HCT116 (cell line): ENCODE data around the gene INO80. TPM values are rescaled to one million over a fixed set of nuclear protein-coding genes. Genes with fewer than 3 reads are reported as not detected.

ENCODE experiments used
- ATAC-seq: fragments of 200-7000 bp; cut with Tn5 transposase; 2 replicates; pipeline ENCODE4 v1.9.1; 2020; ENCODE audit warnings: mild to moderate bottlenecking, moderate library complexity
- BruUV-seq: library from RNA; stranded (reverse); fragments of 400-500 nt; replicated peaks from 2 replicates; lab custom pipeline; 2021; lab: Mats Ljungman, UMichigan
- CTCF ChIA-PET: fragments of 300-600 bp; sonication (Branson Sonifier 250); formaldehyde crosslinking; loops from one replicate; lab custom pipeline; 2021; ENCODE audit warnings: antibody characterized with exemption; lab: Charles Lee
- POLR2A ChIA-PET: fragments of 300-600, 350-600 bp; sonication (Branson Sonifier 250); formaldehyde crosslinking; loops from one replicate; lab custom pipeline; 2021; ENCODE audit warnings: antibody characterized with exemption; lab: Charles Lee
- RAD21 ChIA-PET, 2 experiments: fragments of 300-600 bp; sonication (Branson Sonifier 250); formaldehyde crosslinking; loops; one replicate each; lab custom pipeline; 2023; ENCODE audit warnings: low total read pairs in 2 of 2; ENCODE audit not compliant: uncharacterized antibody in 2 of 2, unreplicated experiment in 2 of 2, low non-redundant PET in 1 of 2; lab: Charles Lee
- DNase-seq: peaks from one replicate; pipeline ENCODE4 v3.0.0-alpha.2; 2010; ENCODE audit warnings: low read depth, low spot score
- H2AFZ ChIP-seq: fragments of 200-600 bp; shearing (Covaris generic), sonication (generic); 2 replicates; pipeline ENCODE4 v1.6.1; 2017; ENCODE audit warnings: low read depth, mixed run types, mixed read lengths, antibody characterized with exemption, low read length; ENCODE audit not compliant: poor library complexity, severe bottlenecking
- H3K27ac ChIP-seq: 2 replicates; pipeline ENCODE4 v1.5.1; 2012; ENCODE audit warnings: low read depth, low read length
- H3K27me3 ChIP-seq: fragments of 200-600 bp; sonication (generic); 2 replicates; pipeline ENCODE4 v1.6.1; 2016; ENCODE audit warnings: mixed run types, low read length, mixed read lengths; ENCODE audit not compliant: insufficient read depth
- H3K36me3 ChIP-seq, 2 experiments: fragments of 200-500 bp in 1 of 2; fragments of 200-600 bp in 1 of 2; sonication (Bioruptor generic) in 1 of 2; sonication (generic) in 1 of 2; 2 replicates each; pipeline versions ENCODE4 v1.5.1 to v1.6.1; 2014 to 2016; ENCODE audit warnings: low read length in 2 of 2, inconsistent platforms in 1 of 2, mixed read lengths in 1 of 2, mixed run types in 1 of 2; ENCODE audit not compliant: insufficient read depth in 2 of 2, control insufficient read depth in 1 of 2
- H3K4me1 ChIP-seq, 2 experiments: fragments of 200-600 bp in 1 of 2; sonication (generic) in 1 of 2; 2 replicates each; pipeline versions ENCODE4 v1.5.1 to v1.6.1; 2012 to 2017; ENCODE audit warnings: low read length in 2 of 2, inconsistent platforms in 1 of 2, mild to moderate bottlenecking in 1 of 2, mixed read lengths in 1 of 2, mixed run types in 1 of 2, moderate library complexity in 1 of 2; ENCODE audit not compliant: insufficient read depth in 2 of 2, control insufficient read depth in 1 of 2
- H3K4me2 ChIP-seq: fragments of 200-600 bp; sonication (generic); 2 replicates; pipeline ENCODE4 v1.6.1; 2017; ENCODE audit warnings: mixed run types, low read length, mixed read lengths
- H3K4me3 ChIP-seq, 2 experiments: fragments of 200-600 bp in 1 of 2; sonication (generic) in 1 of 2; replicated peaks in 1 of 2; 2 replicates each; pipeline ENCODE4 v1.5.1; 2011 to 2016; ENCODE audit warnings: low read length in 2 of 2, control low read depth in 1 of 2, low read depth in 1 of 2, mild to moderate bottlenecking in 1 of 2, mixed read lengths in 1 of 2, mixed run types in 1 of 2
- H3K79me2 ChIP-seq: fragments of 200-600 bp; sonication (generic); 2 replicates; pipeline ENCODE4 v1.6.1; 2017; ENCODE audit warnings: mild to moderate bottlenecking, mixed run types, low read length, moderate library complexity, mixed read lengths; ENCODE audit not compliant: insufficient read depth
- H3K9ac ChIP-seq: fragments of 200-600 bp; sonication (generic); 2 replicates; pipeline ENCODE4 v1.6.1; 2016; ENCODE audit warnings: low read length, mixed read lengths
- H3K9me2 ChIP-seq: fragments of 200-600 bp; sonication (generic), shearing (Covaris generic); 2 replicates; pipeline ENCODE4 v1.6.1; 2017; ENCODE audit warnings: mixed run types, mild to moderate bottlenecking, moderate library complexity; ENCODE audit not compliant: insufficient read depth
- H3K9me3 ChIP-seq, 2 experiments: fragments of 200-500 bp in 1 of 2; fragments of 200-600 bp in 1 of 2; sonication (Bioruptor generic) in 1 of 2; sonication (generic) in 1 of 2; 2 replicates each; pipeline ENCODE4 v1.6.1; 2014 to 2017; ENCODE audit warnings: low read length in 2 of 2, mixed read lengths in 2 of 2, inconsistent platforms in 1 of 2, low read depth in 1 of 2, mild to moderate bottlenecking in 1 of 2, mixed run types in 1 of 2, moderate library complexity in 1 of 2; ENCODE audit not compliant: control insufficient read depth in 1 of 2, insufficient read depth in 1 of 2
- H4K20me1 ChIP-seq: fragments of 200-600 bp; sonication (generic), shearing (Covaris generic); 2 replicates; pipeline ENCODE4 v1.6.1; 2017; ENCODE audit warnings: mixed run types, mild to moderate bottlenecking, moderate library complexity; ENCODE audit not compliant: insufficient read depth
- ATF3 ChIP-seq: IDR thresholded peaks from 2 replicates; pipeline ENCODE4 v1.6.1; 2012
- CBX3 ChIP-seq: IDR thresholded peaks from 2 replicates; pipeline ENCODE4 v1.6.1; 2012; ENCODE audit warnings: low read depth
- CEBPB ChIP-seq: IDR thresholded peaks from 2 replicates; pipeline ENCODE4 v1.6.1; 2012; ENCODE audit warnings: low read depth
- CTCF ChIP-seq, 3 experiments: fragments of 200-600 bp in 1 of 3; sonication (generic) in 1 of 3; IDR thresholded peaks in 2 of 3; conservative IDR thresholded peaks in 1 of 3; 2 replicates each; pipeline ENCODE4 v1.5.1; 2012 to 2017; ENCODE audit warnings: low read depth in 2 of 3, low read length in 2 of 3, antibody characterized with exemption in 1 of 3, borderline replicate concordance in 1 of 3, control low read depth in 1 of 3, mild to moderate bottlenecking in 1 of 3, mixed read lengths in 1 of 3, mixed run types in 1 of 3, moderate library complexity in 1 of 3; ENCODE audit not compliant: insufficient read depth in 1 of 3
- EZH2 ChIP-seq: fragments of 200-600 bp; sonication (generic); IDR thresholded peaks from 2 replicates; pipeline ENCODE4 v1.6.1; 2017; ENCODE audit warnings: antibody characterized with exemption, mixed run types
- FOSL1 ChIP-seq: IDR thresholded peaks from 2 replicates; pipeline ENCODE4 v1.6.1; 2012; ENCODE audit warnings: low read depth
- JUND ChIP-seq: IDR thresholded peaks from 2 replicates; pipeline ENCODE4 v1.6.1; 2012
- POLR2A ChIP-seq: IDR thresholded peaks from 2 replicates; pipeline ENCODE4 v1.7.0; 2011; ENCODE audit warnings: borderline replicate concordance; ENCODE audit not compliant: insufficient read depth, insufficient read length; ENCODE audit errors: extremely low read depth
- REST ChIP-seq: IDR thresholded peaks from 2 replicates; pipeline ENCODE4 v1.6.1; 2012; ENCODE audit warnings: low read depth
- TCF7L2 ChIP-seq: IDR thresholded peaks from 2 replicates; pipeline ENCODE4 v1.7.0; 2011; ENCODE audit warnings: borderline replicate concordance, inconsistent platforms; ENCODE audit not compliant: insufficient read depth, insufficient read length; ENCODE audit errors: extremely low read depth
- YY1 ChIP-seq: IDR thresholded peaks from 2 replicates; pipeline ENCODE4 v1.6.1; 2011; ENCODE audit warnings: low read length, low read depth, moderate library complexity, mild to moderate bottlenecking; ENCODE audit not compliant: insufficient replicate concordance; ENCODE audit errors: extremely low read depth
- ZNF274 ChIP-seq: fragments of 200-500 bp; sonication (Bioruptor generic); IDR thresholded peaks from 2 replicates; pipeline ENCODE4 v1.6.1; 2014; ENCODE audit warnings: mild to moderate bottlenecking, low read depth, low read length, inconsistent platforms
- intact Hi-C: fragments of 100-400 bp; cut with micrococcal nuclease; formaldehyde crosslinking; loops from 2 replicates; pipeline ENCODE4 v1.10.0; 2022
- total RNA-seq: library from RNA; stranded (reverse); gene quantifications from one replicate; pipeline ENCODE4 v1.2.1, GENCODE V29; 2021; ENCODE audit not compliant: unreplicated experiment

INO80 gene
- total RNA-seq, 1 experiment from 2014 or later = 28.2 TPM

- CTCF ChIA-PET = no interaction called here
- intact Hi-C loops = no loop called here
Observed at GRCh38 chr15:41010345-41010744, 105.7 kb downstream of the INO80 start.

More at GRCh38 chr15:41010345-41010744, 105.7 kb downstream of the INO80 start:
- TF ChIP-seq POLR2A = no peak
- no peak for TF ChIP-seq TCF7L2
- TF ChIP-seq ATF3 = no peak
- TF ChIP-seq JUND = no peak
- no peak for TF ChIP-seq EZH2
- TF ChIP-seq ZNF274 = no peak
- no peak for TF ChIP-seq YY1
- TF ChIP-seq REST = no peak
- TF ChIP-seq FOSL1 = no peak
- no peak for TF ChIP-seq CTCF (IDR thresholded peaks at IDR 0.05 in 2 of 3, conservative IDR thresholded peaks at IDR 0.05 in 1 of 3; ENCODE audit: borderline replicate concordance in 1 of 3, insufficient read depth in 1 of 3, low read depth in 2 of 3, low read length in 2 of 3)
- TF ChIP-seq CBX3 = no peak
- no peak for TF ChIP-seq CEBPB
- BruUV-seq = no TSS peak
- Histone ChIP-seq H3K4me2 (no peak overlapping the region), H3K79me2 (peaks cover 5% of the 10 kb centered on the region; the same call in 1 of the 2 replicates), H3K4me1 (no peaks in the 10 kb centered on the region), H3K27ac (no peak overlapping the region), H2AFZ (no peak overlapping the region), H3K9ac (no peak overlapping the region), H3K27me3 (no peaks in the 10 kb centered on the region), H3K9me3 (no peaks in the 10 kb centered on the region), H4K20me1 (no peaks in the 10 kb centered on the region), H3K9me2 (no peaks in the 10 kb centered on the region), H3K36me3 (peaks cover 10 to 24% of the 10 kb centered on the region in 2 experiments; a peak in 3 of 4 replicates), H3K4me3 (no peak overlapping the region)
- RAD21 ChIA-PET = no interaction called here
- no peak for ATAC-seq
- no peak for DNase-seq
- POLR2A ChIA-PET = no interaction called here
